GM12874 (cell line): ENCODE measurements around the gene GJA8.

Experiments
- TF ChIP-seq, protein P1 (sequence below): IDR thresholded peaks from 2 replicates; pipeline ENCODE4 v1.5.1; 2011; ENCODE audit warnings: low read depth, mild to moderate bottlenecking, control low read depth, low read length, moderate library complexity; ENCODE audit not compliant: insufficient read depth

Gene GJA8

DNA sequence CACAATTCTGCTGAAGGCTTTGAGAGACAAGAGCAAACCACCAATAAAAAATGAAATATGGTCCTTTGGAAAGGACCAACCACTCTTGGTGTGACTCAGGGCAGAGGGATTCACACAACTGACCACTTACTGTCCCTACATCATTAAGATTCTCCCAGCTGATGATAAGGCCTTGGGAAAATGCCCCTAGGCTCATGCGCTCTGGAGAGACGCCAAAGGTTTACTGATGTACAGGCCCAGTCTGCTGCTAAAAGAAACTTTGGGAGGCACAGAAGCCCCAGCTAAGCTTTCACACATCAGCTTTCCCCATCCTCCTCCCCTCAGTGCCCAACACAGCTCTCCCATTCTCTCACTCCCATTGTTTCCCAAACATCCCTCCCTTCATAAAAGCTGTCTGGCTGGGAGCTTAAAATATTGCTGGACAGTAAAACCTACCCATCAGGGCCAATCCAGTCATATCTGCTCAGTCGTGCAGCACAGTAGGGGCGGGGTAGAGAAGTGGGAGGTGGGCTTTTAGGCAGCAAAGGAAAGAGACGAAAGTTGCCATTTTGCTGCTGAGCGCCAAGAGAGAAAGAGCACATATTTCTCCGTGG, at the start of gene GJA8:
TSS of gene GJA8 (plus strand) at position 543 of the 593 bp plus-strand sequence. CDS start 5,161 bp downstream, outside the sequence.
- TF ChIP-seq, protein P1, sequence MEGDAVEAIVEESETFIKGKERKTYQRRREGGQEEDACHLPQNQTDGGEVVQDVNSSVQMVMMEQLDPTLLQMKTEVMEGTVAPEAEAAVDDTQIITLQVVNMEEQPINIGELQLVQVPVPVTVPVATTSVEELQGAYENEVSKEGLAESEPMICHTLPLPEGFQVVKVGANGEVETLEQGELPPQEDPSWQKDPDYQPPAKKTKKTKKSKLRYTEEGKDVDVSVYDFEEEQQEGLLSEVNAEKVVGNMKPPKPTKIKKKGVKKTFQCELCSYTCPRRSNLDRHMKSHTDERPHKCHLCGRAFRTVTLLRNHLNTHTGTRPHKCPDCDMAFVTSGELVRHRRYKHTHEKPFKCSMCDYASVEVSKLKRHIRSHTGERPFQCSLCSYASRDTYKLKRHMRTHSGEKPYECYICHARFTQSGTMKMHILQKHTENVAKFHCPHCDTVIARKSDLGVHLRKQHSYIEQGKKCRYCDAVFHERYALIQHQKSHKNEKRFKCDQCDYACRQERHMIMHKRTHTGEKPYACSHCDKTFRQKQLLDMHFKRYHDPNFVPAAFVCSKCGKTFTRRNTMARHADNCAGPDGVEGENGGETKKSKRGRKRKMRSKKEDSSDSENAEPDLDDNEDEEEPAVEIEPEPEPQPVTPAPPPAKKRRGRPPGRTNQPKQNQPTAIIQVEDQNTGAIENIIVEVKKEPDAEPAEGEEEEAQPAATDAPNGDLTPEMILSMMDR, result no peak

DNA sequence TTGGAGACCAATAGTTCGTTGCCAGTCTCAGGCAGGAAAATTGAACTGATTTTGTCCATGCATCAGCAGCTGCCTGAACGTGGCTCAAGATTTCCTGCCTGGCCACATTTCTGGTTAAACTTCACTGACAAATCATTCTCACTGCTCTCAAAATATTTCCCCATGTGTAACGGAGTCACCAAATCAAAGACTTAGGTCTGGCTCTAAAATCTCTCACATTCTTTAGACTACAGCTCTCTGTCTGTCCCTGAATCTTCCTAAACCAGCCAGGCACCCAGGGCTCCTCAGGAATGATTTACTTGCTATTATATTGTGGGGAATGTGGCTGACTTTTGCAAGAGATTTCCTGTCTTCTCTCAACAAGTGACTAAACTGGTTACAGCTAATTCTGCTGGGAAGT, 49.2 kb upstream of the GJA8 start:
- TF ChIP-seq, protein P1, result no peak

DNA sequence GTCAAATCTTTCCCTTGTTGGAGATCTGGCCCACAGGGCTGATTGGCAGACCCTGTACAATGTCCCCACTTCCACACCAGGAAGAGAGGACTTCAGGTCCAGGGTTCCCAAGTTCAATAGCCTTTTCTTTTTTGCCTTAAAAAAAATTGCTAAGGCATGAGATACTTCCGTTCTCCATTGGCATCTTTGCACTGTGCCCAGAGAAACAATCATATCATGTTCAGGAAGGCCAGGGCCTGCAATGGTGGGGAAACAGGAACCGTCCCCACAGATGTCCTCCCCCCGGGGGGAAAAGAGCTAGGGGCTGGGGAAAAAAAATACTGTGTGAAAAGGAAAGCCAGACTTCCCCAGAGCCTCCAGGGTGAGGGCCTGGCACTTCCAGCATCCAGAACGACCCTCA, 24.6 kb upstream of the GJA8 start:
- TF ChIP-seq, protein P1, result no peak

DNA sequence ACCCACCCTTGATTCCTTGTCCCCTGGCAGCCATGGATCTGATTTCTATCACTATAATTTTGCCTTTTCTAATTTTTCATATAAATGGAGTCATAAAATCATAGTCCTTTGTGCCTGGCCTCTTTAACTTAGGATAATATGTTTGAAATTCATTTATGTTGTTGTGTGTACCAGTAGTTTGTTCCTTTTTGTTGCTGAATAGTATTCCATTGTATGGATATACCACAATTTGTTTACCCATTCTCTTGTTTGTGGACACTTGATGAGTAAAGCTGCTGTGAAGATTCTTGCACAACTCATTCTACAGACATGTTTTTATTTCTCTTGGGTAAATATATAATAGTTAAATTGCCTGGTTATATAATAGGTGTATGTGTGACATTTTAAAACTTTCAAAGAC, 22.7 kb upstream of the GJA8 start:
- TF ChIP-seq, protein P1, result no peak

DNA sequence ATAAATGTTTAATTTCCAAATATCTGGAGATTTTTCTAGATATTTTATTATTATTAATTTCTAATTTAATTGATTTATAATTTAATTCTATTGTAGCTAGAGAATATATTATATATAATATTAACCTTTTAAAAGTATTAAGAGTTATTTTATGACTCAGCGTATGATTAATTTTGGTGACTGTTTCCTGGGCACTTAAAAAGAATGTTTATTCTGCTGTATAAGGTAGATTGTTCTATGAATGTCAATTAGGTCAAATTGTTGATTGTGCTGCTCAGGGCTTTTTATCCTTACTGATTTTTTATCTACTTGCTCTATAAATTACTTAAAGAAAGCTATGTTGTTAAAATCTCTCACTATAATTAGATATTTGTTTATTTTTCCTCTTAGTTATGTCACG, 20.1 kb upstream of the GJA8 start:
- TF ChIP-seq, protein P1, result no peak

DNA sequence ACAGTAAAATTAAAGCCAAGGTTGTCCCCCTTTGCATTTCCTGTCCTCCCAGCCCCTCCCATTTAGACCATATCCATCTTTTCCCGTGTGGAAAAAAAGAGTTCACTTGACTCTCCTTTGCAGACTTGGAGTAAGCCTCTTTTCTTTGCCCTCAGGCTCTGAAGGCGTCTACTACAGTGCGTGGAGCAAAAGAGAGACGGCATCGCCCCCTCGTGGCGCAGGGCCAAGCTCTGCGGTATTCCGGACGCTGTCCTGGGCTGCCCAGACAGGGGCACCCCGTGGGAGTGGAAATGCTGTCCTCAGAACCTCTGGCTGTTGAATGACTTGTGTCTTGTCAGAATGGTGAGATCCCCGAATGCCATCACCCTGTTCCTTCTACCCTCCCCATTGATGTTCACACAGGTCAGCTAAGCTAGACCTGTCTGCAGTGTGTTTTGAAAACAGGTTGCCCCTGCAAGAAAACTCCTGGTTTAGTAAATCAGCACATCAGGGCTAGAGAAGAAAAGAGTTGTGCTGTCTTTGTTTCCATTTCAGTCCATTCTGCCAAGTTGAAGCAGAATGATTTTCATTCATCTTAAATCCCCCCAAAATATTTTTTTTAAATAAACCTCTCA, 12.3 kb upstream of the GJA8 start:
- TF ChIP-seq, protein P1, result peak; percentile 78

DNA sequence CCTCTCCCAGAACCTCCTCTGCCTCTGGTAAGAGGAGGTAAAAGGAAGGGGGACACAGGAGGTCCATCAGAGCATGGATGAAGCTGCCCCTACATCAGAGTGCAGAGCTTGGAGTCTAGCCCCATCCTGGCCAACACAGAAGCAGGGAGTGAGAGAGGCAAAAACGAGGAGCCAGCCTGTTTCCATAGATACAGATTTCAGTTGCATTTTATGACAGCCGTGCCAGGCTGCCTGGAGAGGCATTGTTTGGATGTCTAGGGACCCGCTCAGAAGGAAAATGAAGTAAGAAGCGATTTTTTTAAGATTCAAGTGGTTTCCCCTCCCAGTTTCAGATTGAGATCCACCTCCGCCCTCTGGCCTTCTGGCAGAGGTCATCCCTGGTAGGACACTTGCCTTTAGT, 11.5 kb upstream of the GJA8 start:
- TF ChIP-seq, protein P1, result no peak
